ENCODE results near the gene MACROD1. TPM values are rescaled to one million over a fixed set of nuclear protein-coding genes. Genes with fewer than 3 reads are reported as not detected.

The MACROD1 gene
- total and polyA plus RNA-seq, 10 donors = 5.1 to 20.3 (median 7.8) TPM

DNA sequence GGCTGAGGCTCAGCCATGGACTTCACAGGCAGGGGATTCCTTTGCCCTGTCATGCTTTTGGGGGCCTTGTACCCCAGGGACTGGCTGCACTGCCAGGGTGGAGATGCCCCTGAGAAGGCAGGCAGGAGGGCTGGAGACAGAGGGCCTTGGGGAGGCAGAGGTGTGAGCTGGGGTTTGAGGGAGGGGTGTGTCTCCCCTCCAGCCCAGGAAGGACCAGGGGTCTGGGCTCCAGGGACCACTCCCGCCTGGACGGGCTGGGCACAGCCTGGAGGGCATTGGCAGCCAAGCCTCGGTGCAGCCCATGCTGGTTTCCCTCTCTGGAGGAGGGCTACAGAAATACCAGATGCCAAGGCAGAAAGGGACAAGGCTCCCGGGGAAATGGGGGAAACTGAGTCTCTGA is 160.2 kb downstream of the MACROD1 start:
- Histone ChIP-seq H3K4me1 (peaks cover 34 to 87% (median 67%) of the 10 kb centered on the region in 6 donors), H3K9me3 (no peaks in the 10 kb centered on the region), H3K27me3 (replicated peaks in 1 of 7) (peaks cover 0 to 53% (median 0%) of the 10 kb centered on the region in 7 donors), H3K36me3 (no peaks in the 10 kb centered on the region), H3K4me3 (no peak overlapping the region), H3K27ac (no peak overlapping the region)
- intact Hi-C loops (cut with DNase I; ENCODE audit: low total_unique reads) = no loop called here
- TF ChIP-seq, protein P1, sequence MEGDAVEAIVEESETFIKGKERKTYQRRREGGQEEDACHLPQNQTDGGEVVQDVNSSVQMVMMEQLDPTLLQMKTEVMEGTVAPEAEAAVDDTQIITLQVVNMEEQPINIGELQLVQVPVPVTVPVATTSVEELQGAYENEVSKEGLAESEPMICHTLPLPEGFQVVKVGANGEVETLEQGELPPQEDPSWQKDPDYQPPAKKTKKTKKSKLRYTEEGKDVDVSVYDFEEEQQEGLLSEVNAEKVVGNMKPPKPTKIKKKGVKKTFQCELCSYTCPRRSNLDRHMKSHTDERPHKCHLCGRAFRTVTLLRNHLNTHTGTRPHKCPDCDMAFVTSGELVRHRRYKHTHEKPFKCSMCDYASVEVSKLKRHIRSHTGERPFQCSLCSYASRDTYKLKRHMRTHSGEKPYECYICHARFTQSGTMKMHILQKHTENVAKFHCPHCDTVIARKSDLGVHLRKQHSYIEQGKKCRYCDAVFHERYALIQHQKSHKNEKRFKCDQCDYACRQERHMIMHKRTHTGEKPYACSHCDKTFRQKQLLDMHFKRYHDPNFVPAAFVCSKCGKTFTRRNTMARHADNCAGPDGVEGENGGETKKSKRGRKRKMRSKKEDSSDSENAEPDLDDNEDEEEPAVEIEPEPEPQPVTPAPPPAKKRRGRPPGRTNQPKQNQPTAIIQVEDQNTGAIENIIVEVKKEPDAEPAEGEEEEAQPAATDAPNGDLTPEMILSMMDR (IDR thresholded peaks at IDR 0.05 in 8 of 11, conservative IDR thresholded peaks at IDR 0.05 in 3 of 11) = no peak
- no peak for TF ChIP-seq POLR2AphosphoS5 (IDR thresholded peaks at IDR 0.05)
- no peak for TF ChIP-seq POLR2A (IDR thresholded peaks at IDR 0.05)
- DNase-seq = no peak
- WGBS, 5 donors = 40 to 94% (median 81%) methylated on average over 1 to 4 of the region's 4 CpGs

DNA sequence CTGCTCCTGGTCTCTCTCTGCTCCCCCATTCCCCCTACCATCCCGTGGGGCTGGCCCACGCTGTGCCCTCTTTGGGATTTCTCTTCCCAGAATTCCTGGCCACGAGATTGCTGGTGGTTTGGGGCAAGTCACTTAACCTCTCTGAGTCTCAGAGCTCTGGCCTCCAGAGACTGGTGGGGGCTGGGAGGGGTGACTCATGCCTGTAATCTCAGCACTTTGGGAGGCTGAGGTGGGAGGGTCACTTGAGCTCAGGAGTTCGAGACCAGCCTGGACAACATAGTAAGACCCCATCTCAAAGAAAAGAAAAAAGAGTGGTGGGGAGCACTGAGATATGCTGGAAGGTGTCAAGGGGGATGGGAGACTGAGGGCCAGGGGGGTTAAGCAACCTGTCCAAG is 161.3 kb downstream of the MACROD1 start:
- TF ChIP-seq POLR2A (IDR thresholded peaks at IDR 0.05) (no peak), POLR2AphosphoS5 (IDR thresholded peaks at IDR 0.05) (no peak)
- TF ChIP-seq, protein P1 (IDR thresholded peaks at IDR 0.05 in 8 of 11, conservative IDR thresholded peaks at IDR 0.05 in 3 of 11) = no peak
- DNase-seq = no peak
- Histone ChIP-seq H3K27me3 (replicated peaks in 1 of 7) (peaks cover 0 to 64% (median 0%) of the 10 kb centered on the region in 7 donors), H3K27ac (peak overlapping the region in 5 of 8 donors; percentile 67 to 84 (median 76)), H3K4me3 (no peak overlapping the region), H3K9me3 (no peaks in the 10 kb centered on the region), H3K4me1 (peaks cover 40 to 98% (median 78%) of the 10 kb centered on the region in 6 donors), H3K36me3 (no peaks in the 10 kb centered on the region)
- intact Hi-C loops (cut with DNase I; ENCODE audit: low total_unique reads) = no loop called here
- 59 to 66% (median 59%) methylated on average over 4 of the region's 4 CpGs for WGBS, 5 donors

DNA sequence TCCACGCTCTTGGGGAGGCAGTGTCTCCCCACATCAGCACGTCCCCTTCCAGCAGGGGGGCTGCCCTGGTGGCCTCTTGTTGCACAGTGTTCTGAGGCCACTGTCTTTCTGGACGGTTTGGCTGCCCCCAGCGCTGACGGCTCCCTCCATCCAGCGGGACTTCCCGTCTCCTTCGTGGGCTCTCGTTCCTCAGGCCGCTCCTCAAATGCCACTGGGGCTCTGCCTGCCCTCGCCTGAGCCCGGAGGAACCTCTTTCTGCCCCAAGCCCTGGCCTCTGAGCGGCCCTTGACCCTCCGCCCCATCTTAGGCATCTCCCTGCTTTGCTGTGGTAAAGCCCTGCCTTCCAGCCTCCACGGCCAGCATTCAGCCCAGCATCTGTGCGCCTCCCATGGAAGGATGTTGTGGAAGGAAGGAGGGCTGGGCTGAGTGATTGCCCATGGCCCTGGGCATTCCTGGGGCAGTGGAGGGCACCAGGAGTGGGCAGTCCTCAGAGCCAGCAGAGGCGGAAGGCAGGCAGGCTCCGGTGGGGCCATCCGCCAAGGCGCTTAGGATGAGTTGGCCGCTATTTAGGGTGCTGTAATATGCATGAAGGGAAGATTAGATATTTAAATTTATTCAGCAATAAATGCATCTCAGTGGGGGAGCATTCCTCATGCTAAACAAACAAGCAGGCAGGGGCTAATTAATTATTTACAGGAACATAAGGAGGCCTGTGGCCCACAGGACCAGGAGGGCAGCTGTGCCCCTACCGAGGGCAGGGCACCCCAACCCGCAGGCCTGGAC is 161.9 kb downstream of the MACROD1 start:
- H3K27ac ChIP-seq = peak overlapping the region; percentile 46 to 84 (median 68)
- no peak overlapping the region for H3K4me3 ChIP-seq
- H3K4me1 ChIP-seq = peaks cover 46 to 100% (median 81%) of the 10 kb centered on the region in 6 donors
- H3K36me3 ChIP-seq = peaks cover 0 to 2% (median 0%) of the 10 kb centered on the region in 6 donors
- H3K9me3 ChIP-seq = no peaks in the 10 kb centered on the region
- peak; percentile 84 for DNase-seq
- intact Hi-C loops (cut with DNase I; ENCODE audit: low total_unique reads) = no loop called here
- H3K27me3 ChIP-seq (replicated peaks in 1 of 7) = peaks cover 0 to 66% (median 0%) of the 10 kb centered on the region in 7 donors
- 45 to 68% (median 58%) methylated on average over 21 to 23 of the region's 23 CpGs for WGBS, 5 donors
- TF ChIP-seq, protein P1 (IDR thresholded peaks at IDR 0.05 in 8 of 11, conservative IDR thresholded peaks at IDR 0.05 in 3 of 11) = no peak
- TF ChIP-seq POLR2AphosphoS5 (IDR thresholded peaks at IDR 0.05) = peak; percentile 83 to 87 (median 85)
- no peak for TF ChIP-seq POLR2A (IDR thresholded peaks at IDR 0.05)

Measured in spleen (tissue), 11 donors.